ENCODE measurements around the gene SALL2. TPM values are rescaled to one million over a fixed set of nuclear protein-coding genes. Genes with fewer than 3 reads are reported as not detected.

SALL2 gene
- total RNA-seq, 1 experiment from 2014 or later = 239 TPM

DNA sequence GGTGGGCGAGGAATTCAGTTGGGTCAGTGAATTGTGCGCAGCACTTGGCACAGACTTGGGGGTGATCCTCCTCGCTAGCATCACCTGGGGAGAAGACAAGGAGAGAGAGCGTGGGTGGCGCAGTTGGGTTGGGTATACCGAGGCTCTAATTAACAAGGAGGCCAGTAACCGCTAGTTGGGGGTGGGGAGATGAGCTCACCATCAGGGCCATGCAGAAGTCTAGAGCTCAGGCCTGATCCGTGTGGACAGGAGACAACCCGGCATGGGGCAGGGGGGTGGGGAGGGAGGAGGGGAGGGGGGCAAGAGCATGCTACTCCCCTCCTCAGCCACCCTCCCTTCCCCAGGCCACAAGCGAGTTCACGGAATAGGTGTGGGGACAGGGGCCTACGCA lies 580 bp downstream of the SALL2 start:
- TF ChIP-seq MYBL2 (CRISPR knock-in tag; IDR thresholded peaks at IDR 0.05) (no peak), GABPB1 (CRISPR knock-in tag; IDR thresholded peaks at IDR 0.05) (no peak), CBFB (CRISPR knock-in tag; IDR thresholded peaks at IDR 0.05; ENCODE audit: low read depth) (no peak), IRF2 (CRISPR knock-in tag; IDR thresholded peaks at IDR 0.05; ENCODE audit: borderline replicate concordance, low read depth) (no peak), NFE2L1 (CRISPR knock-in tag; IDR thresholded peaks at IDR 0.05) (no peak)
- TF ChIP-seq, protein P1, sequence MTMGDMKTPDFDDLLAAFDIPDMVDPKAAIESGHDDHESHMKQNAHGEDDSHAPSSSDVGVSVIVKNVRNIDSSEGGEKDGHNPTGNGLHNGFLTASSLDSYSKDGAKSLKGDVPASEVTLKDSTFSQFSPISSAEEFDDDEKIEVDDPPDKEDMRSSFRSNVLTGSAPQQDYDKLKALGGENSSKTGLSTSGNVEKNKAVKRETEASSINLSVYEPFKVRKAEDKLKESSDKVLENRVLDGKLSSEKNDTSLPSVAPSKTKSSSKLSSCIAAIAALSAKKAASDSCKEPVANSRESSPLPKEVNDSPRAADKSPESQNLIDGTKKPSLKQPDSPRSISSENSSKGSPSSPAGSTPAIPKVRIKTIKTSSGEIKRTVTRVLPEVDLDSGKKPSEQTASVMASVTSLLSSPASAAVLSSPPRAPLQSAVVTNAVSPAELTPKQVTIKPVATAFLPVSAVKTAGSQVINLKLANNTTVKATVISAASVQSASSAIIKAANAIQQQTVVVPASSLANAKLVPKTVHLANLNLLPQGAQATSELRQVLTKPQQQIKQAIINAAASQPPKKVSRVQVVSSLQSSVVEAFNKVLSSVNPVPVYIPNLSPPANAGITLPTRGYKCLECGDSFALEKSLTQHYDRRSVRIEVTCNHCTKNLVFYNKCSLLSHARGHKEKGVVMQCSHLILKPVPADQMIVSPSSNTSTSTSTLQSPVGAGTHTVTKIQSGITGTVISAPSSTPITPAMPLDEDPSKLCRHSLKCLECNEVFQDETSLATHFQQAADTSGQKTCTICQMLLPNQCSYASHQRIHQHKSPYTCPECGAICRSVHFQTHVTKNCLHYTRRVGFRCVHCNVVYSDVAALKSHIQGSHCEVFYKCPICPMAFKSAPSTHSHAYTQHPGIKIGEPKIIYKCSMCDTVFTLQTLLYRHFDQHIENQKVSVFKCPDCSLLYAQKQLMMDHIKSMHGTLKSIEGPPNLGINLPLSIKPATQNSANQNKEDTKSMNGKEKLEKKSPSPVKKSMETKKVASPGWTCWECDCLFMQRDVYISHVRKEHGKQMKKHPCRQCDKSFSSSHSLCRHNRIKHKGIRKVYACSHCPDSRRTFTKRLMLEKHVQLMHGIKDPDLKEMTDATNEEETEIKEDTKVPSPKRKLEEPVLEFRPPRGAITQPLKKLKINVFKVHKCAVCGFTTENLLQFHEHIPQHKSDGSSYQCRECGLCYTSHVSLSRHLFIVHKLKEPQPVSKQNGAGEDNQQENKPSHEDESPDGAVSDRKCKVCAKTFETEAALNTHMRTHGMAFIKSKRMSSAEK (CRISPR knock-in tag; IDR thresholded peaks at IDR 0.05; ENCODE audit: borderline replicate concordance) = no peak
- ChIA-PET CTCF (interaction anchor here (0.6 to 4.5 kb wide), 13 partner anchors 9 to 206 kb away, joined by 3 to 60 read pairs (median 10); partner anchors contain the start of genes CHD8, METTL3 and RAB2B), POLR2A (interaction anchor here (0.6 to 4.5 kb wide), 12 partner anchors 8 to 1182 kb away, joined by 3 to 76 read pairs (median 10); partner anchors contain the start of genes METTL3, PARP2 and TOX4)
- Mint-ChIP-seq H3K27ac (peak overlapping the region; percentile 98), H3K36me3 (peaks cover 52% of the 10 kb centered on the region), H3K9me3 (no peaks in the 10 kb centered on the region), H3K4me3 (peak overlapping the region; percentile 97), H3K27me3 (ENCODE audit: low read depth) (no peaks in the 10 kb centered on the region), H3K4me1 (peaks cover 82% of the 10 kb centered on the region)
- ATAC-seq = peak; percentile 2
- no peak for DNase-seq (ENCODE audit: low spot score)

GRCh38 chr14:21524575-21525490 lies 1.3 kb downstream of the SALL2 start:
- POLR2A ChIA-PET = interaction anchor here (2.1 to 4.5 kb wide), 5 partner anchors 11 to 26 kb away, joined by 9 to 76 read pairs (median 30); partner anchors contain the start of gene METTL3

DNA sequence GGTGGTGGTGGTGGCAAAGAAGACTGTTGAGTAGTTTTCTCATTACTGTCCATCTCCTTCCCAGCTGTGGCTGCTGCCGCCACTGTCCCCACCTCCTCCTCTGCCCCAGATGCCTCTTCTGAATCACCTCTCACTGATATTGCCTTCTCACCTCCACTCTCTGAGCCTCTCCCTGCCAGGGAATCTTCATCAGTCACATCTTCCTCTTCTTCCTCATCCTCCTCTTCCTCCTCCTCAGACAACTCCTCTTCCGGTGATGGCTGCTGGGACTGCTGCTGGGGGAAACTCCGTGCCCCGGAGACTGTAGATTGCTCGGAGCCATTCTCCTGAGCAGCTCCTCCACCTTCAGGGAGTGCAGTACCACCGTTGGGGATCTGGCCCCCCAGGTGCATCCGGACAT lies 2.9 kb downstream of the SALL2 start:
- no peaks in the 10 kb centered on the region for H3K9me3 Mint-ChIP-seq
- CTCF ChIA-PET = interaction anchor here (1.0 to 1.9 kb wide), 7 partner anchors 12 to 483 kb away, joined by 3 to 8 read pairs (median 4); partner anchors contain the start of genes CHD8 and METTL3
- no peaks in the 10 kb centered on the region for H3K27me3 Mint-ChIP-seq (ENCODE audit: low read depth)
- peaks cover 73% of the 10 kb centered on the region for H3K4me1 Mint-ChIP-seq
- H3K4me3 Mint-ChIP-seq = peak overlapping the region; percentile 97
- ATAC-seq = no peak
- DNase-seq (ENCODE audit: low spot score) = no peak
- no peak for TF ChIP-seq ZNF671 (CRISPR knock-in tag; IDR thresholded peaks at IDR 0.05)
- TF ChIP-seq, protein P2, sequence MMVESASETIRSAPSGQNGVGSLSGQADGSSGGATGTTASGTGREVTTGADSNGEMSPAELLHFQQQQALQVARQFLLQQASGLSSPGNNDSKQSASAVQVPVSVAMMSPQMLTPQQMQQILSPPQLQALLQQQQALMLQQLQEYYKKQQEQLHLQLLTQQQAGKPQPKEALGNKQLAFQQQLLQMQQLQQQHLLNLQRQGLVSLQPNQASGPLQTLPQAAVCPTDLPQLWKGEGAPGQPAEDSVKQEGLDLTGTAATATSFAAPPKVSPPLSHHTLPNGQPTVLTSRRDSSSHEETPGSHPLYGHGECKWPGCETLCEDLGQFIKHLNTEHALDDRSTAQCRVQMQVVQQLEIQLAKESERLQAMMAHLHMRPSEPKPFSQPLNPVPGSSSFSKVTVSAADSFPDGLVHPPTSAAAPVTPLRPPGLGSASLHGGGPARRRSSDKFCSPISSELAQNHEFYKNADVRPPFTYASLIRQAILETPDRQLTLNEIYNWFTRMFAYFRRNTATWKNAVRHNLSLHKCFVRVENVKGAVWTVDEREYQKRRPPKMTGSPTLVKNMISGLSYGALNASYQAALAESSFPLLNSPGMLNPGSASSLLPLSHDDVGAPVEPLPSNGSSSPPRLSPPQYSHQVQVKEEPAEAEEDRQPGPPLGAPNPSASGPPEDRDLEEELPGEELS (CRISPR knock-in tag; IDR thresholded peaks at IDR 0.05) = 0 out of 2 replicates have a peak, but pooled peaks have one; percentile 20
- POLR2A ChIA-PET = interaction anchor here (2.5 kb wide), 1 partner anchor 12 kb away, joined by 9 read pairs; the partner anchor contains the start of gene METTL3
- H3K27ac Mint-ChIP-seq = peak overlapping the region; percentile 93
- peaks cover 51% of the 10 kb centered on the region for H3K36me3 Mint-ChIP-seq

More at GRCh38 chr14:21524575-21525490, 1.3 kb downstream of the SALL2 start:
- peak overlapping the region; percentile 98 for H3K27ac Mint-ChIP-seq
- H3K9me3 Mint-ChIP-seq = no peaks in the 10 kb centered on the region
- DNase-seq (ENCODE audit: low spot score) (no peak), ATAC-seq (no peak)
- CTCF ChIA-PET = interaction anchor here (0.6 to 4.5 kb wide), 6 partner anchors 14 to 205 kb away, joined by 3 to 60 read pairs (median 18); partner anchors contain the start of genes CHD8 and METTL3
- peaks cover 56% of the 10 kb centered on the region for H3K36me3 Mint-ChIP-seq
- no peaks in the 10 kb centered on the region for H3K27me3 Mint-ChIP-seq (ENCODE audit: low read depth)
- H3K4me3 Mint-ChIP-seq = peak overlapping the region; percentile 97
- no peak for TF ChIP-seq OVOL2 (CRISPR knock-in tag; IDR thresholded peaks at IDR 0.05; ENCODE audit: borderline replicate concordance)
- TF ChIP-seq ZNF121 (CRISPR knock-in tag; IDR thresholded peaks at IDR 0.05) = peak; percentile 63; the same call in 1 of the 2 replicates
- H3K4me1 Mint-ChIP-seq = peaks cover 81% of the 10 kb centered on the region

DNA sequence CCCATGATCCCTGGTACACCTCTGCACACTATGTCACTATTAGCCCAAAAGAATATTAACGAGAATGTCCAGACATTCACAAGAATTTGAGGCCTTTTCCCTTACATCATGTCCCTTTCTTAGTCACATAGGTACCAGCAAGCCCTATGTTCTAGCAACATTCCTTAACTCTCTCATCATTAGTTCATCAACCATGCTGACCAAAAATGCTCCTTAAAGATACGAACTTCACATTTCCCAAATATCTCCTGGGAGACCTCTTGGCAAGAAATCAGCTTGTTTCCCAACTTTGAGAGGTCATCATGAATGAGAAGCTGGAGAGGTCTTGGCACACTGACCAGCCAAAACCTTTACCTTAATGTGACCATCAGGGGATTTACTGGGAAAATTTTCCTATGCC lies 4.6 kb downstream of the SALL2 start:
- Mint-ChIP-seq H3K27me3 (ENCODE audit: low read depth) (no peaks in the 10 kb centered on the region), H3K9me3 (no peaks in the 10 kb centered on the region), H3K27ac (peak overlapping the region; percentile 91), H3K4me3 (peak overlapping the region; percentile 97; the same call in 1 of the 2 replicates), H3K4me1 (peaks cover 60% of the 10 kb centered on the region), H3K36me3 (peaks cover 51% of the 10 kb centered on the region)
- ChIA-PET POLR2A (no interaction called here), CTCF (interaction anchor here (1.6 to 1.8 kb wide), 2 partner anchors 36 to 66 kb away, joined by 4 read pairs; partner anchors contain the start of gene CHD8)
- ATAC-seq = no peak
- DNase-seq (ENCODE audit: low spot score) = no peak
- TF ChIP-seq RELA (CRISPR knock-in tag; IDR thresholded peaks at IDR 0.05; ENCODE audit: borderline replicate concordance) (no peak), ZNF232 (CRISPR knock-in tag; IDR thresholded peaks at IDR 0.05) (no peak), ELF4 (CRISPR knock-in tag; IDR thresholded peaks at IDR 0.05; ENCODE audit: low read depth) (no peak), ETV6 (CRISPR knock-in tag; IDR thresholded peaks at IDR 0.05) (no peak), MXD4 (CRISPR knock-in tag; IDR thresholded peaks at IDR 0.05; ENCODE audit: borderline replicate concordance) (no peak), TEAD4 (CRISPR knock-in tag; IDR thresholded peaks at IDR 0.05) (no peak), CREM (CRISPR knock-in tag; IDR thresholded peaks at IDR 0.05) (no peak)
- TF ChIP-seq, protein P3, sequence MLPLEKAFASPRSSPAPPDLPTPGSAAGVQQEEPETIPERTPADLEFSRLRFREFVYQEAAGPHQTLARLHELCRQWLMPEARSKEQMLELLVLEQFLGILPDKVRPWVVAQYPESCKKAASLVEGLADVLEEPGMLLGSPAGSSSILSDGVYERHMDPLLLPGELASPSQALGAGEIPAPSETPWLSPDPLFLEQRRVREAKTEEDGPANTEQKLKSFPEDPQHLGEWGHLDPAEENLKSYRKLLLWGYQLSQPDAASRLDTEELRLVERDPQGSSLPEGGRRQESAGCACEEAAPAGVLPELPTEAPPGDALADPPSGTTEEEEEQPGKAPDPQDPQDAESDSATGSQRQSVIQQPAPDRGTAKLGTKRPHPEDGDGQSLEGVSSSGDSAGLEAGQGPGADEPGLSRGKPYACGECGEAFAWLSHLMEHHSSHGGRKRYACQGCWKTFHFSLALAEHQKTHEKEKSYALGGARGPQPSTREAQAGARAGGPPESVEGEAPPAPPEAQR (CRISPR knock-in tag; IDR thresholded peaks at IDR 0.05) = no peak
